ENCODE data around the gene CLTA.

CLTA gene

GRCh38 chr9:36147441-36148175 is 43.1 kb upstream of the CLTA start:
- no peak for DNase-seq (ENCODE audit: insufficient read length, low spot score)
- no peak for FAIRE-seq
- no peak for TF ChIP-seq TAF1 (IDR thresholded peaks at IDR 0.05; ENCODE audit: low read depth, low read length)
- no peak for TF ChIP-seq SPI1 (IDR thresholded peaks at IDR 0.05; ENCODE audit: low read depth, low read length)

- FAIRE-seq: peak; percentile 5
- no peak for DNase-seq (ENCODE audit: insufficient read length, low spot score)
- no peak for TF ChIP-seq PAX5 (IDR thresholded peaks at IDR 0.05; ENCODE audit: insufficient read depth, low read length, severe bottlenecking)
- no peak for TF ChIP-seq POLR2A (IDR thresholded peaks at IDR 0.05; ENCODE audit: low read depth, low read length)
- no peak for TF ChIP-seq SPI1 (IDR thresholded peaks at IDR 0.05; ENCODE audit: low read depth, low read length)
- TF ChIP-seq POLR2AphosphoS5 (IDR thresholded peaks at IDR 0.05; ENCODE audit: low read depth, low read length): no peak
- TF ChIP-seq POU2F2 (IDR thresholded peaks at IDR 0.05; ENCODE audit: low read depth, low read length): no peak
- TF ChIP-seq TAF1 (IDR thresholded peaks at IDR 0.05; ENCODE audit: low read depth, low read length): no peak
Observed at GRCh38 chr9:36148311-36149051, 42.2 kb upstream of the CLTA start.

GRCh38 chr9:36149197-36149596 is 41.5 kb upstream of the CLTA start:
- TF ChIP-seq SPI1 (IDR thresholded peaks at IDR 0.05; ENCODE audit: low read depth, low read length) (no peak), TAF1 (IDR thresholded peaks at IDR 0.05; ENCODE audit: low read depth, low read length) (no peak), POLR2A (IDR thresholded peaks at IDR 0.05; ENCODE audit: low read depth, low read length) (no peak), POU2F2 (IDR thresholded peaks at IDR 0.05; ENCODE audit: low read depth, low read length) (no peak), POLR2AphosphoS5 (IDR thresholded peaks at IDR 0.05; ENCODE audit: low read depth, low read length) (no peak), PAX5 (IDR thresholded peaks at IDR 0.05; ENCODE audit: insufficient read depth, low read length, severe bottlenecking) (no peak)
- no peak for DNase-seq (ENCODE audit: insufficient read length, low spot score)
- no peak for FAIRE-seq

- FAIRE-seq (peak; percentile 26), DNase-seq (ENCODE audit: insufficient read length, low spot score) (no peak)
- no peak for TF ChIP-seq POLR2A (IDR thresholded peaks at IDR 0.05; ENCODE audit: low read depth, low read length)
- TF ChIP-seq PAX5 (IDR thresholded peaks at IDR 0.05; ENCODE audit: insufficient read depth, low read length, severe bottlenecking): no peak
- no peak for TF ChIP-seq POLR2AphosphoS5 (IDR thresholded peaks at IDR 0.05; ENCODE audit: low read depth, low read length)
Observed at GRCh38 chr9:36150574-36151315, 40.0 kb upstream of the CLTA start.

GRCh38 chr9:36151316-36152210 is 39.2 kb upstream of the CLTA start:
- FAIRE-seq: peak; percentile 96
- peak; percentile 72 for DNase-seq (ENCODE audit: insufficient read length, low spot score)
- TF ChIP-seq TAF1 (IDR thresholded peaks at IDR 0.05; ENCODE audit: low read depth, low read length): no peak
- TF ChIP-seq POLR2AphosphoS5 (IDR thresholded peaks at IDR 0.05; ENCODE audit: low read depth, low read length): no peak
- peak; percentile 49 for TF ChIP-seq PAX5 (IDR thresholded peaks at IDR 0.05; ENCODE audit: insufficient read depth, low read length, severe bottlenecking)
- peak; percentile 79; the same call in 1 of the 2 replicates for TF ChIP-seq POU2F2 (IDR thresholded peaks at IDR 0.05; ENCODE audit: low read depth, low read length)
- TF ChIP-seq POLR2A (IDR thresholded peaks at IDR 0.05; ENCODE audit: low read depth, low read length): peak; percentile 64
- TF ChIP-seq SPI1 (IDR thresholded peaks at IDR 0.05; ENCODE audit: low read depth, low read length): peak; percentile 82

GRCh38 chr9:36152741-36153438 is 37.8 kb upstream of the CLTA start:
- DNase-seq (ENCODE audit: insufficient read length, low spot score) (no peak), FAIRE-seq (no peak)
- TF ChIP-seq PAX5 (IDR thresholded peaks at IDR 0.05; ENCODE audit: insufficient read depth, low read length, severe bottlenecking): no peak
- TF ChIP-seq SPI1 (IDR thresholded peaks at IDR 0.05; ENCODE audit: low read depth, low read length): no peak
- no peak for TF ChIP-seq POLR2A (IDR thresholded peaks at IDR 0.05; ENCODE audit: low read depth, low read length)
- TF ChIP-seq POU2F2 (IDR thresholded peaks at IDR 0.05; ENCODE audit: low read depth, low read length): no peak
- TF ChIP-seq POLR2AphosphoS5 (IDR thresholded peaks at IDR 0.05; ENCODE audit: low read depth, low read length): no peak
- no peak for TF ChIP-seq TAF1 (IDR thresholded peaks at IDR 0.05; ENCODE audit: low read depth, low read length)

- no peak for TF ChIP-seq POLR2AphosphoS5 (IDR thresholded peaks at IDR 0.05; ENCODE audit: low read depth, low read length)
- no peak for TF ChIP-seq PAX5 (IDR thresholded peaks at IDR 0.05; ENCODE audit: insufficient read depth, low read length, severe bottlenecking)
- TF ChIP-seq POU2F2 (IDR thresholded peaks at IDR 0.05; ENCODE audit: low read depth, low read length): no peak
- no peak for TF ChIP-seq POLR2A (IDR thresholded peaks at IDR 0.05; ENCODE audit: low read depth, low read length)
- TF ChIP-seq TAF1 (IDR thresholded peaks at IDR 0.05; ENCODE audit: low read depth, low read length): no peak
- no peak for TF ChIP-seq SPI1 (IDR thresholded peaks at IDR 0.05; ENCODE audit: low read depth, low read length)
- no peak for FAIRE-seq
Observed at GRCh38 chr9:36153746-36154145, 37.0 kb upstream of the CLTA start.

GRCh38 chr9:36154331-36154952 is 36.3 kb upstream of the CLTA start:
- TF ChIP-seq POU2F2 (IDR thresholded peaks at IDR 0.05; ENCODE audit: low read depth, low read length): no peak
- DNase-seq (ENCODE audit: insufficient read length, low spot score) (no peak), FAIRE-seq (peak; percentile 43)

More at GRCh38 chr9:36153746-36154145, 37.0 kb upstream of the CLTA start:
- DNase-seq (ENCODE audit: insufficient read length, low spot score): no peak

Data from GM12891 (cell line).